Naive thymus-derived CD8-positive, alpha-beta T cell (primary cell): ENCODE data around the gene SIGLEC10. TPM values are rescaled to one million over a fixed set of nuclear protein-coding genes. Genes with fewer than 3 reads are reported as not detected.
A peak's percentile ranks its signal among the peaks of the same experiment; 100 is the strongest.
"Not testable (repeated sequence)": the region's sequence is repeated elsewhere in the genome, so short reads cannot be mapped to it uniquely, and the experiment has no call there.

Source experiments
- ATAC-seq, 2 donors: fragments of 150-1000 bp; cut with Tn5 transposase in 1 of 2; sonication (Bioruptor Pico), chemical (Tn5 transposase) in 1 of 2; 1 replicate in 1 of 2; 2 replicates in 1 of 2; pipeline ENCODE4 v1.10.0; 2021; ENCODE audit warnings: mild to moderate bottlenecking in 2 of 2, moderate library complexity in 2 of 2
- POLR2A ChIA-PET: fragments of 350-600 bp; sonication (Branson Sonifier 250); formaldehyde crosslinking; loops from one replicate; lab custom pipeline; 2021; ENCODE audit warnings: antibody characterized with exemption; lab: Charles Lee
- DNase-seq, 10 donors: peaks; one replicate each; pipeline versions ENCODE4 v3.0.0 to v3.0.0-alpha.2; 2020 to 2022
- H3K27ac Mint-ChIP-seq, 10 donors: one replicate each; pipeline ENCODE4 v1.8.0; 2020 to 2022; ENCODE audit warnings: mild to moderate bottlenecking in 10 of 10, mixed read lengths in 10 of 10, moderate library complexity in 4 of 10, inconsistent platforms in 1 of 10
- H3K27me3 Mint-ChIP-seq, 5 donors: one replicate each; pipeline ENCODE4 v1.8.0; 2021 to 2022; ENCODE audit warnings: mixed read lengths in 5 of 5
- H3K36me3 Mint-ChIP-seq, 3 donors: one replicate each; pipeline ENCODE4 v1.8.0; 2020 to 2022; ENCODE audit warnings: mixed read lengths in 3 of 3, mild to moderate bottlenecking in 2 of 3, inconsistent platforms in 1 of 3
- H3K4me1 Mint-ChIP-seq, 4 donors: one replicate each; pipeline ENCODE4 v1.8.0; 2021 to 2022; ENCODE audit warnings: mixed read lengths in 4 of 4
- H3K4me3 Mint-ChIP-seq, 10 donors: one replicate each; pipeline ENCODE4 v1.8.0; 2020 to 2022; ENCODE audit warnings: mild to moderate bottlenecking in 10 of 10, mixed read lengths in 10 of 10, moderate library complexity in 6 of 10, inconsistent platforms in 1 of 10
- H3K9me3 Mint-ChIP-seq, 9 donors: one replicate each; pipeline ENCODE4 v1.8.0; 2020 to 2022; ENCODE audit warnings: mixed read lengths in 9 of 9, mild to moderate bottlenecking in 3 of 9, inconsistent platforms in 1 of 9, moderate library complexity in 1 of 9
- polyA plus RNA-seq, 3 donors: library from polyadenylated mRNA; unstranded; fragments of 300-500 nt; fragmentation: Illumina TruSeq; gene quantifications; one replicate each; pipeline ENCODE4 v1.2.3, GENCODE V29; 2021
- total RNA-seq, 8 experiments: library from RNA in 2 of 8; stranded (reverse) in 2 of 8; gene quantifications; one replicate each; pipeline ENCODE4 v1.2.3 and lab custom pipeline; 2021 to 2026

SIGLEC10 gene
- total RNA-seq: 1 to 10 TPM in 1 of 2 experiments, under 1 TPM in 1; 0.68 to 1.2 TPM
- polyA plus RNA-seq: under 1 TPM; 0.06 to 0.24 (median 0.13) TPM
- 0 to 0.17 (median 0.04) reads per million in 6 experiments for total RNA-seq (lab: John Stamatoyannopoulos, UW)

GRCh38 chr19:51417107-51417809 lies at the start of gene SIGLEC10:
SIGLEC10 (minus strand) TSS chr19:51417642; CDS start chr19:51417581, 61 bp downstream.
- Mint-ChIP-seq H3K36me3 (no peaks in the 10 kb centered on the region), H3K27me3 (peaks cover 5 to 33% (median 13%) of the 10 kb centered on the region in 5 donors), H3K4me1 (peaks cover 5 to 28% (median 7%) of the 10 kb centered on the region in 4 donors), H3K27ac (peak within 1 kb of the TSS in 2 of 10 donors; percentile 74 to 76), H3K4me3 (peak within 1 kb of the TSS in 1 of 10 donors; percentile 82), H3K9me3 (no peaks in the 10 kb centered on the region)
- ATAC-seq (peak in 1 of 2 donors; percentile 68), DNase-seq (peak in 1 of 10 donors; percentile 37)
- POLR2A ChIA-PET: interaction anchor here (1.1 kb wide), 1 partner anchor 77 kb away, joined by 3 read pairs; no protein-coding TSS in a partner anchor

- no peak overlapping the region for H3K27ac Mint-ChIP-seq
- ATAC-seq: no peak
- POLR2A ChIA-PET: no interaction called here
Measured at GRCh38 chr19:51466723-51467122, 49.3 kb upstream of the SIGLEC10 start.

GRCh38 chr19:51463976-51464581 lies 46.6 kb upstream of the SIGLEC10 start:
- H3K9me3 Mint-ChIP-seq, H3K4me3 Mint-ChIP-seq, POLR2A ChIA-PET, H3K36me3 Mint-ChIP-seq, DNase-seq: not testable (repeated sequence)
- Mint-ChIP-seq H3K27ac (peak overlapping the region in 1 of 10 donors; percentile 5), H3K4me1 (peaks cover 0 to 17% (median 9%) of the 10 kb centered on the region in 4 donors), H3K27me3 (peaks cover 17 to 63% (median 35%) of the 10 kb centered on the region in 5 donors)
- peak in 1 of 2 donors; percentile 28 for ATAC-seq

More at GRCh38 chr19:51466723-51467122, 49.3 kb upstream of the SIGLEC10 start:
- Mint-ChIP-seq H3K27me3 (peaks cover 15 to 44% (median 29%) of the 10 kb centered on the region in 5 donors), H3K4me3 (no peak overlapping the region), H3K9me3 (no peaks in the 10 kb centered on the region), H3K4me1 (peaks cover 0 to 13% (median 7%) of the 10 kb centered on the region in 4 donors), H3K36me3 (peaks cover 0 to 4% (median 0%) of the 10 kb centered on the region in 3 donors)
- no peak for DNase-seq

GRCh38 chr19:51462681-51463080 lies 45.2 kb upstream of the SIGLEC10 start:
- H3K4me3 Mint-ChIP-seq: peak overlapping the region in 1 of 10 donors; percentile 41
- H3K27ac Mint-ChIP-seq: no peak overlapping the region
- peaks cover 18 to 63% (median 35%) of the 10 kb centered on the region in 5 donors for H3K27me3 Mint-ChIP-seq
- peaks cover 0 to 2% (median 0%) of the 10 kb centered on the region in 9 donors for H3K9me3 Mint-ChIP-seq
- POLR2A ChIA-PET: interaction anchor here (0.7 kb wide), 1 partner anchor 108 kb away, joined by 4 read pairs; no protein-coding TSS in a partner anchor
- ATAC-seq (no peak), DNase-seq (no peak)
- H3K4me1 Mint-ChIP-seq: peaks cover 0 to 17% (median 9%) of the 10 kb centered on the region in 4 donors
- peaks cover 0 to 4% (median 0%) of the 10 kb centered on the region in 3 donors for H3K36me3 Mint-ChIP-seq

GRCh38 chr19:51462276-51462675 lies 44.8 kb upstream of the SIGLEC10 start:
- H3K4me3 Mint-ChIP-seq: no peak overlapping the region
- H3K27me3 Mint-ChIP-seq: peaks cover 18 to 63% (median 35%) of the 10 kb centered on the region in 5 donors
- POLR2A ChIA-PET: no interaction called here
- peaks cover 0 to 17% (median 8%) of the 10 kb centered on the region in 4 donors for H3K4me1 Mint-ChIP-seq
- no peak for DNase-seq
- H3K27ac Mint-ChIP-seq: no peak overlapping the region
- H3K36me3 Mint-ChIP-seq: peaks cover 0 to 4% (median 0%) of the 10 kb centered on the region in 3 donors
- H3K9me3 Mint-ChIP-seq: peaks cover 0 to 2% (median 0%) of the 10 kb centered on the region in 9 donors
- ATAC-seq: no peak

GRCh38 chr19:51461723-51462161 lies 44.3 kb upstream of the SIGLEC10 start:
- Mint-ChIP-seq H3K27ac (no peak overlapping the region), H3K9me3 (peaks cover 0 to 2% (median 0%) of the 10 kb centered on the region in 9 donors), H3K27me3 (peaks cover 17 to 61% (median 33%) of the 10 kb centered on the region in 5 donors), H3K36me3 (peaks cover 0 to 4% (median 0%) of the 10 kb centered on the region in 3 donors), H3K4me1 (peaks cover 0 to 17% (median 8%) of the 10 kb centered on the region in 4 donors), H3K4me3 (no peak overlapping the region)
- no peak for ATAC-seq
- POLR2A ChIA-PET: no interaction called here
- no peak for DNase-seq

- Mint-ChIP-seq H3K27me3 (peaks cover 16 to 53% (median 33%) of the 10 kb centered on the region in 5 donors), H3K4me3 (no peak overlapping the region), H3K4me1 (peaks cover 0 to 17% (median 8%) of the 10 kb centered on the region in 4 donors), H3K36me3 (peaks cover 0 to 4% (median 0%) of the 10 kb centered on the region in 3 donors), H3K9me3 (peaks cover 0 to 2% (median 0%) of the 10 kb centered on the region in 9 donors), H3K27ac (peak overlapping the region in 1 of 10 donors; percentile 56)
- no peak for DNase-seq
- POLR2A ChIA-PET: no interaction called here
- no peak for ATAC-seq
Measured at GRCh38 chr19:51460164-51460992, 42.9 kb upstream of the SIGLEC10 start.

- no peak overlapping the region for H3K27ac Mint-ChIP-seq
- peaks cover 0 to 15% (median 7%) of the 10 kb centered on the region in 4 donors for H3K4me1 Mint-ChIP-seq
- H3K4me3 Mint-ChIP-seq: no peak overlapping the region
- POLR2A ChIA-PET: no interaction called here
- peaks cover 9 to 49% (median 26%) of the 10 kb centered on the region in 5 donors for H3K27me3 Mint-ChIP-seq
- no peaks in the 10 kb centered on the region for H3K36me3 Mint-ChIP-seq
- H3K9me3 Mint-ChIP-seq: peaks cover 0 to 2% (median 0%) of the 10 kb centered on the region in 9 donors
- DNase-seq: no peak
- ATAC-seq: no peak
Measured at GRCh38 chr19:51458899-51459505, 41.6 kb upstream of the SIGLEC10 start.

- DNase-seq (no peak), ATAC-seq (no peak)
- no peak within 1 kb of the TSS for H3K27ac Mint-ChIP-seq
- H3K36me3 Mint-ChIP-seq: no peaks in the 10 kb centered on the region
- peaks cover 0 to 2% (median 0%) of the 10 kb centered on the region in 9 donors for H3K9me3 Mint-ChIP-seq
- no peak within 1 kb of the TSS for H3K4me3 Mint-ChIP-seq
- POLR2A ChIA-PET: no interaction called here
- peaks cover 0 to 10% (median 4%) of the 10 kb centered on the region in 4 donors for H3K4me1 Mint-ChIP-seq
- peaks cover 8 to 43% (median 26%) of the 10 kb centered on the region in 5 donors for H3K27me3 Mint-ChIP-seq
Measured at GRCh38 chr19:51458051-51458645, 40.7 kb upstream of the SIGLEC10 start, which contains the start of gene SIGLEC8. SIGLEC8 (minus strand) TSS chr19:51458454; CDS start chr19:51458387, 67 bp downstream.

GRCh38 chr19:51457351-51458013 lies 40.0 kb upstream of the SIGLEC10 start:
- POLR2A ChIA-PET: no interaction called here
- H3K4me3 Mint-ChIP-seq: no peak overlapping the region
- H3K27ac Mint-ChIP-seq: no peak overlapping the region
- peaks cover 5 to 37% (median 20%) of the 10 kb centered on the region in 5 donors for H3K27me3 Mint-ChIP-seq
- DNase-seq (no peak), ATAC-seq (no peak)
- H3K4me1 Mint-ChIP-seq: peaks cover 0 to 6% (median 2%) of the 10 kb centered on the region in 4 donors
- H3K36me3 Mint-ChIP-seq: no peaks in the 10 kb centered on the region
- H3K9me3 Mint-ChIP-seq: peaks cover 0 to 2% (median 0%) of the 10 kb centered on the region in 9 donors
